CD4-positive, alpha-beta T cell treated with Interleukin-6 for 4 hours (primary cell): ENCODE measurements around the gene CT45A6.
"Not testable (repeated sequence)": the region's sequence is repeated elsewhere in the genome, so short reads cannot be mapped to it uniquely, and the experiment has no call there.

Source experiments
- DNase-seq: peaks from one replicate; pipeline ENCODE4 v3.0.0-alpha.2; 2020; ENCODE audit warnings: mixed read lengths

CT45A6 gene

GRCh38 chrX:135802687-135803086 is at the start of gene CT45A6:
CT45A6 (minus strand) TSS chrX:135802787; CDS start chrX:135798993, 3,794 bp downstream.
- DNase-seq, result not testable (repeated sequence)

GRCh38 chrX:135837180-135837579 is 34.6 kb upstream of the CT45A6 start, which contains the start of gene CT45A7:
CT45A7 (minus strand) TSS chrX:135837280; CDS start chrX:135833533, 3,747 bp downstream.
- not testable (repeated sequence) for DNase-seq

- not testable (repeated sequence) for DNase-seq
These were observed 17.3 kb upstream of the CT45A6 start, which contains the start of gene CT45A2 for GRCh38 chrX:135819912-135820311. CT45A2 (minus strand) TSS chrX:135820012; CDS start chrX:135816265, 3,747 bp downstream.

- not testable (repeated sequence) for DNase-seq
These were observed 17.2 kb downstream of the CT45A6 start, which contains the start of gene CT45A5 for GRCh38 chrX:135785403-135785802. CT45A5 (minus strand) TSS chrX:135785503; CDS start chrX:135781729, 3,774 bp downstream.

- DNase-seq, result not testable (repeated sequence)
These were observed 34.5 kb downstream of the CT45A6 start, which contains the start of gene CT45A3 for GRCh38 chrX:135768091-135768490. CT45A3 (minus strand) TSS chrX:135768191; CDS start chrX:135764444, 3,747 bp downstream.

- DNase-seq, result not testable (repeated sequence)
These were observed 57.8 kb downstream of the CT45A6 start for GRCh38 chrX:135744739-135745138.
